Pons (tissue), 1 donor: ENCODE results near the gene TENT4A.
"Not testable (repeated sequence)": the region's sequence is repeated elsewhere in the genome, so short reads cannot be mapped to it uniquely, and the experiment has no call there.

Experiments
- DNase-seq: peaks from one replicate; pipeline ENCODE4 v3.0.0-alpha.2; 2016; ENCODE audit warnings: low spot score

The TENT4A gene

DNA sequence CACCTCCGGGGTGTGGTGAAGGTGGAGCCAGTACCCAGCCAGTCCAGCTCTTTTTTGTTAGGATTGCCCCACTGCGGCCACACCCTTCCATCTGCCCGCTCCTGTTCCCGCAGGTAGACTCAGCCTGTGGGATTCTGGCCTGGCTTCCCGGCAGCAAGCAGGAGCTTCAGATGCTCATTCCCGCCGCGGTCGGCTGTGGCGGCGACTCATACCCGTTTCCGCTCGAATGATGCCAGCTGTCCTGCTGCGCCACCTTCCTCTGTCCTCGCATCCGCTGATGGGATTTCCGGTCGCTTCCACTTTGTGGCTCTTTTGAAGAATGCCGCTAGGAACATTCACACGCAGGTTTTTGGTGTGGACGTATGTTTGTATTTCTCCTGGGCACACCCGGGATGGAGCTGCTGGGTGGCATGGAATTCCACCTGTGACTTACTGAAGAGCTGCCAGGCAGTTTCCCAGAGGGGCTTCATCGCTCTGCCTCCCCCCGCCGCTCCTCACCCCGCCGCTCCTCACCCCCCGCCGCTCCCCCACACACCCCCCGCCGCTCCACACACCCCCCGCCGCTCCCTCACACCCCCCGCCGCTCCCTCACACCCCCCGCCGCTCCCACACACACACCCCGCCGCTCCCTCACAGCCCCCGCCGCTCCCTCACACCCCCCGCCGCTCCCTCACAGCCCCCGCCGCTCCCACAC, 60.3 kb downstream of the TENT4A start:
- no peak for DNase-seq

DNA sequence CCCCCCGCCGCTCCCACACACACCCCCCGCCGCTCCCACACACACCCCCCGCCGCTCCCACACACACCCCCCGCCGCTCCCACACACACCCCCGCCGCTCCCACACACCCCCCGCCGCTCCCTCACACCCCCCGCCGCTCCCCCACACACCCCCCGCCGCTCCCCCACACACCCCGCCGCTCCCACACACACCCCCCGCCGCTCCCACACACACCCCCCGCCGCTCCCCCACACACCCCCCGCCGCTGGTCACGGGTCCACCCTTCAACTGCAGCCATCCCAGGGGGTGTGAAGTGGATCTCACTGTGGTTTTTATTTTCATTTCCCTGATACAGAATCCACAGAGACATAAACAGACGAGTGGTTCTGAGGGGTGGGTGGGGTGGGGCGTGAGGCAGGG, 61.0 kb downstream of the TENT4A start:
- DNase-seq = not testable (repeated sequence)

DNA sequence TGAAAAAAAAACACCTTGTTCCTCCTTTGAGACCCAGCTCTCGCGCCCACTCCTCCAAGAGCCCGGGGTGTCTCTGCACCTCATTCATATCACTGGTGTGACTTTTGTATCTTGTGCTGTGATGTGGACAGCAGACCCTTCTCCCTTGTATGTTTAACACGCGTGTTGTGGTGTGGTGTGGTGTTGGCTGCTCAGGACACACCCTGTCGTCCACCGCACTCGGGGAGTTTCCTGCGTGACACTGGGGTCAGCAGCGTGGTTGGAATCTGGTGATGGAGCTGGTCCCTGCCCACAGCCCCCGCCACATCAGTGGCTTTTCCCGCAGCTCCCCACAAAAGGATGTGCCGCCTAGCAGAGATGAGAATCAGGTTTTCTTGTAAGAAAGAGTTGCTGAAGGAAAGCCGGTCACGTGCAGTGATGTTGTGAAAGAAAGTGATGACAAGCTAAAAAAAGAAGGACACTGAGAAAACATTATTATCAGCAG, 61.5 kb downstream of the TENT4A start:
- DNase-seq = no peak

DNA sequence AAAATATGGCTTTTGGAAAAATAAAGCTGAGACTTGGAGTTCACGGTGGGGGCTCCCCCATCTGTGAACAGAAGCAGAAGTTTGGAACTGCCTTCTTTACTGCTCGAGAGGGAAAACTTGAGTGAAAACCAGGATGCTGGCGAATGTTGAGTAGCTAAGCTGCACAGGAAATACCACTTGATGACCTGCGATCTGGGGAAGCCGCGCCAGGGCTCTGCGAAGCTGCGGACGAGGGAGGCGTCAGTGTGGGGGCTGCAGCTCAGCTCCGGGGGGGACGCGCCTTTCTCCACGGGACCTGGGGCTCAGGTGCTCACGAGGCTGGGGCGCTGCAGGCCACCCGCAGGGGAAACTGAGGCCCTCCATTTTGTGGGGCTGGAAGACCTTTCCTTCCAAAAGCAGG, 62.3 kb downstream of the TENT4A start:
- no peak for DNase-seq

DNA sequence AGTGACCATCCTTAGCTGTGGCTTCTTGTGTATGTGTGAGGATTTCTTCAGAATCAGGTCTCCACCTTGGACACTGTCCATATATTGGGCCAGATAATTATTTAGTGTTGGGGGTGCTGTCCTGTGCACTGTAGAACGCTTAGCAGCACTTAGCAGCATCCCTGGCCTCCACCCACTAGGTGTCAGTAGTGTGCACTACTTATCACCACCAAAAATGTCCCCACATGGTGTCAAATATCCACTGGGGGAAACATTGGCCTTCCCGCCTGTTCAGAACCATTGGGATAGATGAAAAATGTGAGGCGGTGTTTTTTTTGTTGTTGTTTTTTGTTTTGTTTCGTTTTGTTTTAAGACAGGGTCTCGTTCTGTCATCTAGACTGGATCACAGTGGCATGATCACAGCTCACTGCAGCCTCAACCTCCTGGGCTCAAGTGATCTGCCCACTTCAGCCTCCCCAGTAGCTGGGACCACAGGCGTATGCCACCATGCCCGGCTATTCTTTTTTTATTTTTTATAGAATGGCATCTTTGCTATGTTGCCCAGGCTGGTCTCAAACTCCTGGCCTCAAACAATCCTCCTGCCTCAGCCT, 67.7 kb downstream of the TENT4A start:
- DNase-seq = no peak

DNA sequence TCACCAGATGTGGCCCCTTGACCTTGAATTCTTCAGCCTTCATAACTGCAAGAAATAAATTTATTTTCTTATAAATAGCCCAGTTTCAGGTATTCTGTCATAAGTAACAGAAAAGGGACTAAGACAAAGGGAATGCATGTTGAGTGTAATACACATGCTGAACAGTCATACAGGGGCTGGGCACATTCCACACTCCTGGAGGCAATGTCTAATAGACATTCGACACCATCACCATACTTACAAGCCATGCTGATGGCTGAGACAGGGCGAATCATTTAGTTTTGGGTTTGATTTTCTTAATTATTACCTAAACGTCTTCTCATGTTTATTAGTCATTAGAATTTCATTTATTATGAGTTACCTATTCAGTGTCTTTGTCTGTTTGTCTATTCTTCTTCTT, 68.5 kb downstream of the TENT4A start:
- no peak for DNase-seq

DNA sequence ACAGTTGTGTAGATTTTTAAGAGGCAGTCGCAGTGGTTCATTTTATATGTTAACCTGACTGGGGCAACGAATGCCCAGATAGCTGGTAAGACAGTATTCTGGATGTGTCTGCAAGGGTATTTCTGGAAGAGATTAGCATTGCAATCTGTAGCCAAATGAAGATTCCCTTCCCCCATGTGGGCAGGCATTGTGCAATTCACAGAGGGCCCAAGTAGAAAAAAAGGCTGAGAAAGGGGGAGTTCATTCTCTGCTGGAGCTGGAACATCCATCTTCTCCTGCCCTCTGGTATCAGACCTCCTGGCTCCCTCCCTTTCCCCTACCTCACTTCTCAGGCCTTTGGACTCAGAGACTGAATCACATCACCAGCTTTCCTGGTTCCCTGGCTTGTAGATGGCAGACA, 70.6 kb downstream of the TENT4A start:
- no peak for DNase-seq

DNA sequence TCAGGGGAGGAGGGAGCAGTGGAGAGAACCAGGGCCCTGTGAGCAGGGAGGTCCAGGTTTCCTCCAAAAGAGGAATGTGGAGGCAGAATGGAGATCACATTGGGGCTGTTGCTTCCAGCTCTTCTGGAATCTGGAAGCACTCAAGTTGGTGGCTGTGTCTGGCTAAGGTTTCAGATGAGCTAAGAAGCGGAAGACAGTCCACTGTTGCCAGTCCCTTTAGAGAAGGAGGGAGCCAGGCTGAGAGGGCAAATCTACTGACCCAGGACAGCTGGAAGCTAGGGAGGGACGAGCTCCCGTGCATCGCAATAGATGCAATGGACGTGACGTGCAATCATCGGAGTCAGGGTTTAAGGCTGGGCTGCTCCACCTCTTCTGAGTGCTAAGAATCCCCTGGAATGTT, 71.2 kb downstream of the TENT4A start:
- no peak for DNase-seq

DNA sequence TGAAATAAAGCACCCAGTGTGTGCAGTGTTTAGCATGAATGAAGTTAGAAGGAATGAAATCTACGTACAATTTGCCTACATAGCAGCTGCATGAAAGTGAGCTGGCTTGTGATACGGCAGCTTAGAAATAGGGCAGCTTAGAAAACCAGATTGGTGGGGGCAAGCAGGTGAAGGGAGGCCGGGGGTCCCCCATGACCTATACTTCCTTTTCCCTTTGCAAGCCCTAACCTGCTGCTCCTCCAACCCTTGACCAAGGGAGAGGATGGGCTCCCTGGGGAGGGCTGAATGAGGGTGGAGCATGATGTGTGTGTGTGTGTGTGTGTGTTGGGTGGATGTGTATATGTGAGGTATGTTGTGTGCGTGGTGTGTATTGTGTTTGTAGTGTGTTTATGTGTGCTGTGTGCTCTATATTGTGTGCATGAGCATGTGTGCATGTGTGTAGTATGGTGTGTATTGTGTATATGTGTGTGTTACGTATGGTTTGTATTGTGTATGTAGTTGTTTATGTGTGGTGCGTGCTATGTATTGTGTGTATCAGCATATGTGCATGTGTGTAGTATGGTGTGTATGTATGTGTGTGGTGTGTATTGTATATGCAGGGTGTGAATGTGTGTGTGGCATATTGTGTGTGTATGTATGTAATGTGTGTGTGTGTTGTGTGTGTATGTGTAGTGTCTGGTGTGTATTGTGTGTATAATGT, 72.1 kb downstream of the TENT4A start:
- DNase-seq = no peak

DNA sequence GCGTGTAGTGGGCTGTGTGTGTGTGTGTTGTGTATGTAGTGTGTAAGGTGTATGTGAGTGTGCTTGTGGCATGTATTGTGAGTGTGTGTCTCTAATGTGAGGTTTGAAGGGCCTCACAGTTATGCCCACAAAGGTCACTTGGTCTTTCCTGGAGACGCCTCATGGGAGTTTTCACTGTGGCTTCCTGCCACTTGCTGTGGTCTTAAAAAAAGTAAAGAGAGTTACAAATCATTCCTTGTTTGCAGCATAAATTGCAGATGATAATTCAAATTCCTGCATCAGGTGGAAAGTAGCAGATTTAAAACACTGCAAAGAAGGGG, 72.6 kb downstream of the TENT4A start:
- DNase-seq = no peak

DNA sequence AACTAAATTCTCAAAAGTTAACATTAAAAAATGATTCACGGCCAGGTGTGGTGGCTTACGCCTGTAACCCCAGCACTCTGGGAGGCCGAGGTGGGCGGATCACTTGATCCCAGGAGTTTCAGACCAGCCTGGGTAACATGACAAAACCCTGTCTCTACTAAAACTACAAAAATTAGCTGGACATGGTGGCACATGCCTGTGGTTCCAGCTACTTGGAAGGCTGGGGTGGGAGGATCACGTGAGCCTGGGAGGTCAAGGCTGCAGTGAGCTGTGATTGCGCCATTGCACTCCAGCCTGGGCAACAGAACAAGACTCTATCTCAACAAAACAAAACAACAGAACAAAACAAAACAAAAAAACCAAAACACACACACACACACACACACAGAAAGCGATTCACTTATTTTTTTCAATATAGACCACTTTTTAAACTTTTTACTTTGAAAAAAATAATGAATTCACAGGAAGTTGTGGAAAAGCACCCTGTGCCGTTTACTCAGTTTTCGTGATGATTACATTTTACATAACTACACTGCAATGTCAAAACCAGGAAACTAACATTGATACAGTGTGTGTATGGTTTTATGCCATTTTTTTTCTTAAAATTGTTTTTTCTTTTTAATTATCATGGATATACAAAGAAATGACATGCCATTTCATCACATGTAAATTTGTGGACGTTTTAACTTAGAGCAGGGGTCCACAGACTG, 73.7 kb downstream of the TENT4A start:
- no peak for DNase-seq

DNA sequence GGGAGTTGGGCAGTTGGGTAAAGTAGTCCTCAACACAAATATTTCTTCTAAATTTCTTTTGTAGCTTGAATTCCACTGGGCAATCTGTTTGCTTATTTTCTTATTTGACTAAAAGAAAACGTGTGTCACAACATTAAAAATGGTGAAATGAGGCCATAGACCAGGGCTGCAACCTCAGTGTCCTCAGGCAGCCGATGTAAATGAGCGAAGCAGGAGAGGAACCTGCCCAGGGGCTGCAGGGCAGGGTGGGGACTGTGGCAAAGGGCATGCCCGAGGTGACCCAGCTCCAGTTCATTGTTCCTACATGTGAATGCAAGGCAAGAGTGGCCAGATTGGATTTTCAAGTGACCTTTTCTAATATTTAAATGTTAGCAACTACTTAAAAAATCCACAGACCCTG, 74.7 kb downstream of the TENT4A start:
- no peak for DNase-seq

DNA sequence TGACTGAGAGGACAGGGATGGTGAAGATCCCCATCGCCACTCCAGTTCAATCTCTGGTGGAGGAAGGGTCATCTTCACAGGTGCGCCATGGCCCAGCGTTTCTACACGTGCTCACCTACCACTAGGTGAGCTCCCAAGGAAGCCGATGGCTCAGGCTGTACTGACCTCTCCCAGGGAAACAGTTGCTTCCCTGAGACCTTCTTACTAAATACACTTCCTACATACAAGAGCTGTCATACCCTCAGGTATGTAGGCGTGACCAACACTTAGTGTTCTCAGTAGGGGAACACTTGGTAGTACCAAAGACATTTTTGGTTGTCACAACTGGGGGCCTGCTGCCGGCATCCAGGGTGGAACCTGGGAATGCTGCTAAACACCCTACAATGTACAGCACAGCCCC, 75.2 kb downstream of the TENT4A start:
- DNase-seq = no peak

DNA sequence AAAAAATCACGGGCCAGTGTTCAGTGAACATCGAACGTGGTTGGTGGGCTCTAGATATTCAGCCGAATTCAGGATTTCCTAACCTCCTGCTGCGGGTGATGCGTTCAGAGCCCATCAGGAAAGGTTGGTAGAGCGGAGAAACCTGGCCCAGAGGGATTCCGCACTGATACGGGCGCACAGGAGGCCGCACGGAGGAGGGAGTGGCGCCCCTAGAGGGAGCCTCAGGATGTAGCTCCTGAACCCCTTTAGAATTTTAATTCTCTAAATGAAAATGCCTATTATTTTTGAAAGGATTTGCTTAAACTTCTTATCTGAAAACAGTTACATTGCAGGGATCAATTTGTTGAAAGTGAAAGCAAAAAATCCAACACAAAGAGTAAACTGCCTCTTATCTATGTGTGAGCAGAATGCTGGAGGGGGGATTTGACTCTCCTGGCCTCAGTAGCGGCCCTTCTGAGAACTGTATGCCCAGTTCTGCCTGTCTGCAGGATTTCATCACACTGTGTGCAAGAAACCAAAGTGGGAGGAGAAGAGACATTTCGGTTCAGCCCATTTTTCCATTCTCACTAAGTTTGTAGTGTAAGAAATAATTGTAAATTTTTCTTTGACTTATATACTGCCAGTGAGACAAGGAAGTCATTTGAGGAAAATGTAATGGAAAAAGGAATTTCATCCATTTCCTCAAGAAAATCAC, 75.9 kb downstream of the TENT4A start:
- DNase-seq = no peak

DNA sequence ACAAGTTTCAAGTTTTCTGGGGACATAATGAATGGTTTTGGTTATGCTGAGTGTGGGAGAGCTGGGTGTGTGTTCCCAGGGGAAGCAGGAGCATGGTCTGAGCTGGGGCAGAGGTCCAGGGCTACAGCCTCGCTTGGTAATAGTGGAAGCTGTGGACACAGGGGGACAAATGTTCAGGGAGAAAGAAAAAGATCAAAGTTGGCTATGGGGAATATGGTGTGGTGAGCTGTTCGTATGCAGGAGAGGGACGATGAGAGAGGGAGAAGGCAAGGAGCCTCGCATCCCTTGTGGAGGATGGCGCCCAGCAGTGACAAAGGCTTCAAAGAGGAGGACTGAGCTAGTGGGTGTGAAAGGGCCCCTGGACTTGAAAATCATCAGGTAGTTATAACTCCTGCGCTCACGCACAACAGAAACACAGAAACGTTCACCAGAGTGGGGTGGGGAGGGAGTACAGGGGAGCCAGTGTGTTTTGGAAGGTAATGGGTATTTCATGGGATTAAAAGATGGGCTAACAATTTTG, 77.2 kb downstream of the TENT4A start:
- DNase-seq = no peak

DNA sequence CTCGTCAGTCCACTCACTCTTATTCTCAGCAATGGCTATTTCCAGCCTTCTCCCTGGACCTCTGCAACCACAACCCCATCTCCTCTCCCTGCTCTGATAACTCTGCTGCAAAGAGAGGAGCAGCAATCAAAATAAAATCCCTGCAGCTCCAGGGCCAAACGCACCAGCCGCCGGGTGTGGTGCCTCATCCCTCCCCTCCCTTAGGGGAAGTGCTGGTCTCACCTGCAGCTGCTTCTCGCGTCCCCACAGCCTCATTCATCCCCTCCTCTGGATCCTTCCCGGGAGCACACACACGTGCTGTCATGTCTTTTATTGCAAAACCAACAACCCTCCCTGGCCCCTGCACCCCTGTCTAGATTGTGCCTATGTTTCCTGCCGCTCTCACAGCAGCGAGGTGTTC, 77.8 kb downstream of the TENT4A start:
- DNase-seq = no peak

DNA sequence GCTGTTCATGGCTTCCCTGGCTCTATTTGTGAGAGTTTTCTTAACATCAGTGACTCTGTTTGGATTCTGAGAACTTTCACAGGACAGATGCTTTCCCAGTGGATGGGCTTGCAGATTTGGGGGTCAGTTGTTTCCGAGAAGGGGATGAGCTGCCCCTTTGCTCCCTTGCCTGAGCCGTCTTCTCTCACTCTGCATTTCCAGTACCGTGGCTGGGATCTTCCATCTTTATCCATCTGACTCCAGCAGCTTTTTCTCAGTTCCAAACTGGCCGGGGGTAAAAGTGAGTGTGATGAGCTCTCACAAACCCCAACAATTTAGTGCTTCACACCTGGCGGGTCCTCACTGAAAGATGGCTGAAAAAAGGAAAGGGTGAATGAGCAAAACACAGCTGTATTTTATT, 79.1 kb downstream of the TENT4A start:
- no peak for DNase-seq

DNA sequence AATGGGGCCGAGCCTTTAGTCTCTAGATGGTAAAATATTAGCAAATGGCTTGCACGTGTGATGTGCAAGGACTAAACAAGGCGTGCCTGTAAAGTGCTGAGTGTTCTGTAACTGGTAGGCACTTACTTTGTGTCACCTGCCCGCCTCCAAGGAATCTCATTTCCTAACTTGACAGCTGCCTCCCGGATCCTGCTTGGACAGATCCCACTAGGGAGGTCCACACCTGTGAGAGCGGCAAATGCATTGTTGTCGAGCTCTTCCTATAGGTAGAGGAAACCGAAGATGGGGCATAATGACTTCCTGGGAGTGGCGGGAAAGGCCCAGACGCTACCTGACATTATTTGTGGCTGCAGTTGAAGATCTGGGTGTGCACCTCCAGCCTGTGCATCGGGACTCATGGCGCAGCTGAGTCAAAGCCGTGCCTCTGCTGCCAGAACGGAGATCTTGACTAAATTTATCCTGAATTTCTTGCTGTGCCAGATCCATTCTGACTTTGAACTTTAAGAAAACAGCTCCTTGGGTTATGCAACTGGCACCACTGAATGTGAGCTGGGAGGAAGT, 79.8 kb downstream of the TENT4A start:
- DNase-seq = no peak

DNA sequence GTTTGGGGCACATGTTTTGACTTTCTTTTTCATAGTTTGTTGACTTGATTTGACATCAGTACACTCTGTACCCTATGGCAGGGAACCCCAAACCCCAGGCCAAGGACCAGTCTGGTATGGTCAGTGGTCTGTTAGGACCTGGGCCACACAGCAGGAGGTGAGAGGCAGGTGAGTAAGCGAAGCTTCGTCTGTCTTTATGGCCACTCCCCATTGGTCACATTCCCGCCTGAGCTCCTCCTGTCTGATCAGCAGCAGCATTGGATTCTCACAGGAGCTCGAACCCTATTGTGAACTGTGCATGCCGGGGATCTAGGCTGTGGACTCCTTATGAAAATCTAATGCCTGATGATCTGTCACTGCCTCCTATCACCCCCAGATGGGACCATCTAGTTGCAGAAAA, 88.0 kb downstream of the TENT4A start:
- no peak for DNase-seq

DNA sequence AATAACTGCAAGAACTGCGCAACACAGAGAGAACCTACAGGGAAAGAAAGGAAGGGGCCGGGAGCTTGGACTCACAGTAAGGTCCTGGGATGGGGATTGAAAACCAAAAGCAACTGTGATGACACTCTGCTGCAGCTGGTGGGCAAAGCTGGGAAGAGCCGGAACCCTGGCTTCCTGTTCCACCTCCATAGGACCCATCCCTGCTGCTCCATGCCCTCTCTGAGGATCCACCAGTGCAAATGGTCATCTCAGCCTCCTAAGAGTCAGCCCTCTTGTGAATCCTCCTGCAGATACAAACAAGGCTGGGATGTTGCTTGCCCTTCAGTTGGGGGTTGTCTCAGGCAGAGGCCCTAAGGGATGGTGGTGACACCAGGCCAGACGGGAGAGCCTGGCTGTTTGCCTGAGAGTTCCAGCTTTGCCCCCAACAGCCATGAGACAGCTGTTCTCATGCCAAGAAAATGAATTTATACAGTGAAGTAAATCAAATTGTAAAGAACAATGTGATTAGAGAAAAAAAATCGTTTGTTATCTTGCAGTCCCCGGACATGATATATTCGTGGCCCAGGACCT, 90.8 kb downstream of the TENT4A start:
- no peak for DNase-seq

DNA sequence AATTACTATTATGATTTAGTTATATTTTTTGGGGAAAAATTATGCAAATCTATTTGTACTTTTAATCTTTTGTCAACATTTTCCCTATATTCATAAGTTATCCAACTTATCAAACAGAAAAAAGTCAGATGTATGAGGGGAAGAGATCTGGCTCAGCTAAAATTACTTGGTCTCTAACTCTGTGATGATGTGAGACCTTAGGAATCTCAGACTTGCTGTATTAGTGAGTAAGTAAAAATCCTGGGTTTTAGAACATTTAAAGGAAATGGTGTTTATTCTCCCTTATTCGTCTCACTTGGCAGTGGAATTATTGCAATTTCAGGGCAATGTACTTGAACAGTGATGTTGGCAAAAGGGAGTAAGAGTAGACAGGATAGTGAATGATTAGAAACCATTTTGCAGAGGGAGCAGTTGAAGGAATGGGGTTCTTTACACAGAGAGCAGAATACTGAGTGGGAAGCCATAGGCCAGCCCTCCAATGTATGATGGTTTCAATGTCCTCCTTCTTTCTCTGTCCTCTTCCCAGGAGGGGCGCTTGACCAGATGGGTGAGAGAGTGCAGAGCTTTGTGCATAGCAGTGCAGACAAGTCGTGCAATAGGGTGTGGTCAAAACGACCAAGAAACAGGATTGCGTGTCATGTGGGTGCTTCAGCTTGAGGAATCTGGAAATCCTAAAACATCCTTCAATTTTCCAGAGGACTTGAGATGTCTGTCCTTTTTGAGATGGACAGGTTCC, 91.7 kb downstream of the TENT4A start:
- DNase-seq = no peak
